Mesodermal cell (in vitro differentiated cells): ENCODE results near the gene PEX11G.

Experiments used
- H3K27ac ChIP-seq: 2 replicates; pipeline ENCODE4 v1.7.0; 2013; ENCODE audit warnings: mild to moderate bottlenecking, low read depth, low read length, moderate library complexity; ENCODE audit not compliant: severe bottlenecking
- H3K36me3 ChIP-seq: 2 replicates; pipeline ENCODE4 v1.7.1; 2013; ENCODE audit warnings: mild to moderate bottlenecking, low read length, moderate library complexity; ENCODE audit not compliant: control insufficient read depth, insufficient read depth
- H3K4me1 ChIP-seq: one replicate; pipeline ENCODE4 v1.7.1; 2013; ENCODE audit warnings: mild to moderate bottlenecking, low read length; ENCODE audit not compliant: insufficient read depth, control insufficient read depth, poor library complexity, severe bottlenecking
- H3K4me3 ChIP-seq: 2 replicates; pipeline ENCODE4 v1.7.0; 2013; ENCODE audit warnings: low read length, control low read depth, mild to moderate bottlenecking; ENCODE audit not compliant: insufficient read depth, poor library complexity, severe bottlenecking; ENCODE audit errors: extremely low read depth
- H3K9me3 ChIP-seq: 2 replicates; pipeline ENCODE4 v1.7.1; 2013; ENCODE audit warnings: mild to moderate bottlenecking, low read length, moderate library complexity; ENCODE audit not compliant: control insufficient read depth
- WGBS, 2 experiments: methylation state at CpG; one replicate each; pipeline ENCODE4 v1.1.5; 2013; ENCODE audit warnings: missing lambda C conversion rate in 2 of 2; ENCODE audit not compliant: insufficient coverage in 2 of 2; 5-methylcytosine and 5-hydroxymethylcytosine counted together

PEX11G gene

GRCh38 chr19:7426986-7427385 lies 61.8 kb downstream of the PEX11G start:
- no peak overlapping the region for H3K4me3 ChIP-seq
- WGBS, 2 experiments: 87 to 88% methylated on average over 9 of the region's 9 CpGs
- H3K27ac ChIP-seq: no peak overlapping the region
- H3K4me1 ChIP-seq: peaks cover 2% of the 10 kb centered on the region
- H3K9me3 ChIP-seq: no peaks in the 10 kb centered on the region
- peaks cover 6% of the 10 kb centered on the region for H3K36me3 ChIP-seq
